ENCODE measurements around the gene HEY2.
"Not testable (repeated sequence)": the region's sequence is repeated elsewhere in the genome, so short reads cannot be mapped to it uniquely, and the experiment has no call there.

HEY2 gene

GRCh38 chr6:125797120-125797885 lies 47.9 kb downstream of the HEY2 start:
- DNase-seq, result no peak

GRCh38 chr6:125797886-125798444 lies 48.5 kb downstream of the HEY2 start:
- no peak for DNase-seq

- peak; percentile 72 to 92 (median 88) for DNase-seq
These were observed 49.5 kb downstream of the HEY2 start for GRCh38 chr6:125798734-125799508.

GRCh38 chr6:125802383-125802782 lies 53.0 kb downstream of the HEY2 start:
- no peak for DNase-seq

- peak; percentile 69 to 84 (median 77) for DNase-seq
These were observed 53.5 kb downstream of the HEY2 start for GRCh38 chr6:125802943-125803377.

GRCh38 chr6:125804264-125804663 lies 54.8 kb downstream of the HEY2 start:
- no peak for DNase-seq

GRCh38 chr6:125804866-125805425 lies 55.5 kb downstream of the HEY2 start:
- DNase-seq, result not testable (repeated sequence)

GRCh38 chr6:125806813-125807212 lies 57.4 kb downstream of the HEY2 start:
- no peak for DNase-seq

GRCh38 chr6:125807293-125807692 lies 57.9 kb downstream of the HEY2 start:
- no peak for DNase-seq

- DNase-seq, result no peak
These were observed 58.6 kb downstream of the HEY2 start for GRCh38 chr6:125808060-125808459.

GRCh38 chr6:125808591-125808990 lies 59.2 kb downstream of the HEY2 start:
- DNase-seq, result no peak

GRCh38 chr6:125809570-125810170 lies 60.2 kb downstream of the HEY2 start:
- DNase-seq, result peak in 1 of 3 donors; percentile 53

- no peak for DNase-seq
These were observed 61.0 kb downstream of the HEY2 start for GRCh38 chr6:125810445-125810844.

All from suppressor macrophage treated with lipopolysaccharide for 1 hour (primary cell).